HG03575 (cell line): ENCODE measurements around the gene TP73.
"Not testable (repeated sequence)": the region's sequence is repeated elsewhere in the genome, so short reads cannot be mapped to it uniquely, and the experiment has no call there.

Source experiments
- ATAC-seq: cut with Tn5 transposase; IDR thresholded peaks from one replicate; pipeline ENCODE4 v1.9.1; 2021; ENCODE audit not compliant: unreplicated experiment, insufficient number of reproducible peaks, low FRiP score; ENCODE audit errors: extremely low read depth

TP73 gene

DNA sequence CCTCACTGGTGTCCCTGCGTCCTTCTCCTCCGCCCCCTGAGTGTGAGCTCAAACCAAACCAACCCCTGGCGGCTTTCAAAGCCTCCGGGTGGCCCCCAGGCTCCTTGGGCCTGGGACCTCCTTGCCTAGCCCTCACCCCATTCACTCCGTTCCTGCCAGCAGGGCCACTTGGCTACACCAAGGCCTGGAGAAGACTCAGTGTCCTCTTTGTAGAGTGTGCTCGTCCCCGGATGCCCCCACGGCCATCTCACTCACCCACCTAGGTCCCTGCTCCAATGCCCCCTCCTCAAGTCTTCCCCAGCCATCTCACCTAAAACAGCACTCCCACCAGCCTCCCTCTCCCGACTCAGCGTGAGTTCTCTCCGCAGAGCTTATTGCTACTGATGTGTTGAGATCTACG is 92.8 kb downstream of the TP73 start:
- ATAC-seq = no peak

DNA sequence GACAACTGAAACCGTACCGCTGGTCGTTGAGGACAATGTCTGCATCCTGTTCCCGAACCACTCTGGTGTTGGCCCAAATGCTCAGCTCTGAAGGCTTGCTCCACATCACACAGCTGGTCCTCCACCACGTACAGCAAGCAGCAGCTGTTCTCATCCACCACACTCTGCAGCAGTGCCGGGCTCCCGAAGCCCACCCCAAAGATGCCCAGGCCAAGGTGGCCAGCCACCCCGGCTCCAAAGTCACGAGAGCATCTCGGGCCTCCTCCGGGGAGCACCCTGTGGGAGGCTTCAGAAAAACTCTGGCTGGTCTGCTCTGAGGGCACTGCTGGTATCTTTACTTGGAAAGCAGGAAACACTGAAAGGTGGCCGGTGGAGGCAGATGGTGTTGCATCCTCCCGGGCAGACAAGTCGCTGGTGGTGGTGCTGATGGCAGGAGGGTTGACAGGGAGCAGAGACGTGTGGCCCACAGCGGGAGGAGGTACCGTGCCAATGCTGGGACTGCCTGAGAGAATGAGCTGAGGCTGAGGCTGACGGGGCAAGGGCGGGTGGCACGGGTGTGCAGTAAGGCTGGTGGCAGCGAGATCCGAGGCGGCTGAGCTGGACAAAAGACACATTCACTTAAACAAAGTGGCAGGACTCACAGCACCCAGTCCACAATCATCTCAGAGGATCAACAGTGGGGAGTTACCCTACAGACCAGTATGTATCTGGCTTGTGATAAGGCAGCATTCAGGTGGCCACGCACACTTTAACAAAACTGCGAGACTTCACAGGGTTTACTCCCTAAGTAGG is 93.5 kb downstream of the TP73 start:
- no peak for ATAC-seq

DNA sequence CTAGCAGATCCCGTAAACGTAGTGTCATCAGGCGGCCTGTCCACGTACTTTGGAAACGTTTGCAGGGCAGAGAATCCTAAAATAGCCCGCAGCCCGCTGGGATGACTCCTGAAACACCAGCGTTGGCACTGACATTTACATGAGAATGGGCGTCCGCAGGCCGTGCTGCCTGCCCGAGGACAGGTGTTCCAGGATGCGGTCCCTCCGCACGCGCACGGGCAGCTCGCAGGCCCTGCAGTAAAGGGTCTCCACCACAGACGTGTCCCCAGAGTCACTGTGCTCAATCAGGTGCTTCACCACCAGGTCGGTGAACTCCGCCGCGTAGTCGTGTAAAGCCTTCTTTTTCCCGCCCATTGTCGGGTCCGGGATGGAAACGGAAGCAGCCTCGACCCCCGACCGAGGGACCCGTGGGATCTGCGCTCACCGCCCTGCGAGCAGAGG is 94.1 kb downstream of the TP73 start:
- ATAC-seq = no peak

DNA sequence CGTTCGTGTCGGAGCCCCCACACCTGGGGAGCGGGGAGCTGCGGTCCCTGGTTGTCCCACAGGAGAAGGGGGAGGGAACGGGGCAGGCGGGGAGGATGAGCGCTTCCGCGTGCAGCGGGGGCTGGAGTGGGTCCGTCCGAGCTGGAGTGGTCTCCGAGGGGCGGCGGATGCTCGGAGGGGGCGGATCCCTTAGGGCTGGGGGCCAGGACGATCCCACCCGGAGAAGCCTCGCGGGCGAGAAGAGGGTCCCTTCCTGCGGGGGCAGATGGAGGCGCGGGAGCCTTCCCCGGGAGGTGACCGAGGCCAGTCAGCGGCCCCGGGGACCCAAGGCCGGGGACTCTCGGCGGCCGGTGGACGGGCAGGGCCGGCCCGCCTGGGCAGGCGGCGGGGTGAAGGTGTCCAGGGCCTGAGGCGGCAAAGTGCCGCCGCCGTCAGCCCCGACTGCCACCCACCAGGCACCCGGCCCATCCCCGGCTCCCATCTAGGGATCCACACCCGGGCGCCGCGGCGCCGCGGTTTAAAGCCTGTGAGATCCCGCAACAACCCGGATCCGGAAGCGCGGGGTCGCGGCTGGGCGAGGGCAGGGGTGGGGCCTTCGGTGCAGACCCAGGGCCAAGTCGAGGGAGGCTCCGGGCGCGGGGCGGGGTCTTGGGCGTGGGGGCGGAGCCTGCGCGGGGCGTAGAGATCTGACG is 94.7 kb downstream of the TP73 start:
- no peak for ATAC-seq

DNA sequence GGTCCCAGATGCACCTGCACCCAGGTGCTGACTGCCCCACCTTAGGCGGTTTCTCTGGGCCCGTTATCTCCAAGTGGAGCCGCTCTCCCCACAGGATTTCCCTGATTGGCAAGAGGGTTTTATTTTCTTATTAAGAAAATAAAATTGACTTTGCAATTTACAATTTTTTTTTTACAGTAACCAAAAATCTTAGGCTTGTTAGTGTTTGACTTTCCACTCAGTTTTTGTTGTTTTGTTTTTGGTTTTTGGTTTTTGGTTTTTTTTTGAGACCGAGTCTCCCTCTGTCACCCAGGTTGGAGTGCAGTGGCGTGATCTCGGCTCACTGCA is 95.2 kb downstream of the TP73 start:
- no peak for ATAC-seq

DNA sequence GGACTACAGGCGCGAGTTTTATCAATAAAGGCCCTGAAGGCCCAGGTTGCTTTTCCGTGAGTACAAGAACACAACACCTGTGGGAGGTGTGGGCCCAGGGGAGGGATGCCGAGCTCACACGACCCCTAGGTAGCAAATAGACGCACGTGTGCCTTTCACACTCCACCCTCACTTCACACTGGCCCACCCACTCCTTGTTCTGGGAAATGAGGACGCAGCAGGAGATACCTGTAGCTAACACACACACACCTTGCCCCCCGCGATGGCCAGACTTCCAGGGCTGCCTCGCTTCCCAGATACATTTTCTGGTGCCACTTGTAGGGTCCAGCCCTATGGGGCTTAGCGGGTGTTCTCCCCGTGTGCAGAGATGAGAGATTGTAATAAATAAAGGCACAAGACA is 95.6 kb downstream of the TP73 start:
- no peak for ATAC-seq

DNA sequence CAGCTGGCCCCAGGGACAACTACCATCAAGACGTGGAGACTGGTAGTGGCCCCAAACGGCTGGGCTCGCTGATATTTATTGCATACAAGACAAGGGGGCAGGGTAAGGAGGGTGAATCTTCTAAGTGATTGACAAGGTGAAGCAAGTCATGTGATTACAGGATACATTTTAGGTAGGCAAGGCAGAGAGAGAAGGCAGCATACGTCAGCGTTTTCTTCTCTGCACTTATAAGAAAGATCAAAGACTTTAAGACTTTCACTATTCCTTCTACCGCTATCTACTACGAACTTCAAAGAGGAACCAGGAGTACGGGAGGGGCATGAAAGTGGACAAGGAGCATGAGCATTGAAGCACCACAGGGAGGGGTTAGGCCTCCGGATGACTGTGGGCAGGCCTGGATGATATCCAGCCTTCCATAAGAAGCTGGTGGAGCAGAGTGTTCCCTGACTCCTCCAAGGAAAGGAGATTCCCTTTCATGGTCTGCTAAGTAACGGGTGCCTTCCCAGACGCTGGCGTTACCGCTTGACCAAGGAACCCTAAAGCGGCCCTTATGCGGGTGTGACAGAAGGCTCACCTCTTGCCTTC is 96.1 kb downstream of the TP73 start:
- not testable (repeated sequence) for ATAC-seq

DNA sequence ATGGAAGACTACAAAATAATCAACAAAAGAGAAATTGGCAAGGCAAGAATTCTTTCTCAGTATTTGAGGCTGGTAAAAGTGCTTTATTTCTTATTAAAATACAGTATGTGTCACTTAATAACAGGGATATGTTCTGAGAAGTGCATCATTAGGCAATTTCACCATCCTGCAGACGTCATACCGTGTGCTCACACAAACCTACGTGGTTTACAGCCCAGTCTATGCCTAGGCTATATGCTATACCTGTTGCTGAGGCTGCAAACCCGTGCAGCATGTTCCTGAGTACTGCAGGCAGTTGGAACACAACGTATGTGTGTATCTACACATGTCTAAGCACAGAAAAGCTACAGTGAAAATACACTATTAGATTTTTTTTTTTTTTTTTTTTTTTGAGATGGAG is 97.2 kb downstream of the TP73 start:
- ATAC-seq = no peak

DNA sequence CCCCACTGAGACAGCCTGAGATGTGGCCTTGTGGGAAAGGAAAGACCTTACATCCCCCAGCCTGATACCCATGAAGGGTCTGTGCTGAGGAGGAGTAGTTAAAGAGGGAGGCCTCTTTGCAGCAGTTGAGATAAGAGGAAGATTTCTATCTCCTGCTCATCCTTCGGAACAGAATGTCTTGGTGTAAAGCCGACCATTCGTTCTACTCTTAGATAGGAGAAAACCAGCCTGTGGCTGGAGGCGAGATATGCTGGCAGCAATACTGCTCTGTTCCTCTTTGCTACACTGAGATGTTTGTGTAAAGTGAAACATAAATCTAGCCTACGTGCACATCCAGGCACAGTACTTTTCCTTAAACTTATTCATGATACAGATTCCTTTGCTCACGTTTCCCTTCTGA is 98.4 kb downstream of the TP73 start:
- no peak for ATAC-seq

DNA sequence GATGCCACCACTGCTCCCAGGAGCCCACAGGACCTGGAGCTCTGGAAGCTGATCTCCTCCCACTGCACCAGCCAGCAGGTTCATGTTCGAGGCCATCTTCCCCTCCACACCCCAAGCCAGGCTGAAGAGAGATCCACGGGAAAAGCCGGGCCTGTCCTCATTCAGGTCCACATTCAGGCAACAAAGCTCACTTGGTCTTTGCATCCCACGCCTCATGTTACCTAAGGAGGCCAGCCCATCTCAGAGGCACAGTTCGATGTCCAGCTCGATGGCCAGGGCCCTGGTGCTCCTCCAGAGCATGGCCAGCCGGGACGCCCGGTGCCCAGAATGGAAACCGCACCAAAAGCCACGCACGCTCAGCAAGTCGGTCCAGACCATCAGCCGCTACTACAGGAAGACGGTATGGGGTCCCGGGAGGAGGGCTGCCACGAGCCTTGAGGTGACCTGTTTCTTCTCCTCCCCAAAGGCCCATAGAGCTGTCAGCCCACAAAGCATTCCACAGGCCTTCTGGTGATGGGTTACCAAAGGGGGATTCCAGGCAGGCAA is 100.2 kb downstream of the TP73 start, which contains the start of gene CCDC27:
CCDC27 (plus strand) TSS at position 51 of the 546 bp plus-strand sequence; CDS start at position 83, 32 bp downstream.
- no peak for ATAC-seq

DNA sequence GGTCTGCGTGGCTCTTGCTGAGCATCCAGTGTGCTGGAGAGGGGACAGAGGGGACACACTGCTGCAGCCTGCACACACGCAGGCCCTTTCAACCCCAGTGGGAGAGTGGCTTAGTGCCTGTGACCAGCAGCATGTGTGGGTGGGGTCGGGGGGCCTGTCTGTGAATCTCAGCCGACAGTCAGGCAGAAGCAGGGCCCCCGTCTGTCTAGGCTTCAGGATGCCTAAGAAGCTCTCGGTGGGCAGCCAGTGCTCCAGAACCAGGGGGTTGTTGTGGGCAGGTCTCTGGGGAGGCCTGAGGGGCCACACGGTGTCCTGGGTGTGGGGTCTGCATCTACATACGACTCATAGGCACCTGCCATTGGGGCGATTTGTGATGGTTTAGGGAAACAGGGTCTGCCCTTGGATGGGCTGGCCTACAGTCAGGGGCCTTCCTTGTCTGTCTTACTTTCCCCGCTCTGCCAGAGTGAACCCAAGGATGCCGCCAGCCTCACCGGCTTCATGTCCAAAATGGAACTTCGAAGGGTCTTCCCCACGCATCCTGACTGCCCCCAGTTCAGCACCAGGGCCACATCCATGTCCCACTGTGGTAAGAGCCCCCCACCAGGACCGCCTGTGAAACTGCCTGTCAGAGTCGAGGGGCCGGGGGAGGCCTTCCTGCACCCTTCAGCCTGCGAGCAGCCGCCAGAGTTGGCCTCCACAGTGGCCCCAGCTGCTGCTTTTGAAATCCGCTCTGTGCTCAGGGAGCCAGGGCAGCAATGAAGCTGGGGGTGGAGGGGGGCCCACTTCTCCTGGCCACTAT is 101.5 kb downstream of the TP73 start:
- no peak for ATAC-seq

DNA sequence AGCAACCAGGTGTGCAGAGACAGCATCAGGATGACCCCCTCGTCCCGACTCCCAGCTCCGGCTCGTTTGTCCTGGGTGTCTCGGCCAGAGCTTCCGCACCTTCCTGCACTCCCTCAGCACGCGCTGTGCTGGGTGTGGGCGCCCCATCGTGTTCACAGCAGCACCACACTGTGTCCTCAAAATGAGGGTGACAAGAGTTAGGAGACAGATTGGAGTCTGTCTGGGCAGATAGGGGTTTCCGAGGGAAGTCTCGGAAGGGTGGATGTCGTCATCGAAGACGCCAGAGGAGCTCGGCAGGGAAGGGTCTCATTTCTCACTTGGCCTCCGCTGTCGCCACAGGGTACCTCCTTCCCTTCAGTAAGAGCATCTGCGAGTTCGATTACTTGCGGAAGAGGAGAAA is 104.1 kb downstream of the TP73 start:
- ATAC-seq = no peak

DNA sequence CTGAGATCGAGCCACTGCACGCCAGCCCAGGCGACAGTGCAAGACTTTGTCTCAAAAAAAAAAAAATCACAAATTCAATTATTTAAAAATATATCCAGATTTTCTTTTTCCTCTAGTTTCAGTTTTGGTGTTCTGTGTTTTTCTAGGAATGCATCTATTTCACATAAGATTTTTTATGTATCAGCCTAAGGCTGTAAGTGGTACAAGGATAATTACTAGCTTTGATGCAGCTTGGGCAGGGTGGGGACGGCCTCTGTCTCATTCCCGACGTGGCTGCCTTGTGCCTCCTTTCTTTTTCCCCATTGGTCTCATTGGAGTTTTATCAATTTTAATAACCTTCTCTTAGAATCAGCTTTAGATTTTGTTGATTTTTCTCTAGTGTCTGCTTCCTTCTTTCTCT is 106.8 kb downstream of the TP73 start:
- no peak for ATAC-seq

DNA sequence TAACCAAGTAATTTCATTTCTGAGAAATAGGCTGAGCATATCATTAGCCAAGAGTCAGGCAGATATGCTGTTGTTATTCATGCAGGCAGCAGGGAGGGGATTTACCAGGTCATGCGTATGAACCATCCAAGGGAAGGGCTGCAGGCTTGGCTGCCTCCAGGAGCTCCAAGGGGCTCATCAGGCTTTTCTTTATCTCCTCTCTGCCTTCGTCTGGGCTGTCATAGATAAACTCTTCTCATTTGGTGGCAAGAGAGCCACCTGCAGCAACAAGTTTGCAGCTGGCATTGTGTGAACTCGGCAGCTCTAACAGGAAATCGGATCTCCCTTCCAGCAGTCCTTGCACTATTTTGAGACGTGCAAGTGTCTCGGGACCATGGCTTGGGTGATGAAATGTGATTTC is 107.5 kb downstream of the TP73 start:
- no peak for ATAC-seq

DNA sequence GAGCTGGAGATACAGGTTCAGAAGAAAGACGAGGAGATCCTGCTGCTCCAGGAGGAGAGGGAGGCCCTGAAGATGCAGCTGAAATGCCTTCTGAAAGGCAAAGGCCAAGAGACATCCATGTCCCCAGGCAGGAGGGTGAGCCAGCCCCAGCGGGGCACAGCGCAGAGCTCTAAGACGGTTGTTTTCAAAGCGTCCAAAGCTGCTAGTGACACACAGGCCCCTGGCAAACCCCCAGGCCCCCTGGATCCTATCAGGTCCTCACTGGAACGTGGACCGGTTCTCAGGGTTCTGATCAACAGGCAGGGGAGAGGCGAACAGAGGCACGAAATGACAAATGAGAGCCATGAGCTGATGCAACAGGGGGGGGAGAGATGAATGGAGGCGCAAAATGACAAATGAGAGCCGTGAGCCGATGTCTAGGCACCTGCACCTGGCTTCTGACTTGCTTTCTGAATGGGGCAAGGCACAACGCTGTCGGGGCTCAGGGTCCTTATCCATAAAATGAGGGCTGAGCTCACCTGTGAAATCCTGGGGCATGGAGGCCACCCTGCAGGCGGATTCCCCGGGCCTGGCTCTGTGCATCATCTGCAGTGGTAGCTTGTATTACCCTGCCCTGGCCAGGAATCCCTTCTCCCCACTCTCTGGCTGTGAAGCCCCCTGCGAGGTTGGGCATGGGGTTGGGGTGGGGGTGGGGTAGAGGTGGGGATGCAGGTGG is 109.1 kb downstream of the TP73 start:
- no peak for ATAC-seq

DNA sequence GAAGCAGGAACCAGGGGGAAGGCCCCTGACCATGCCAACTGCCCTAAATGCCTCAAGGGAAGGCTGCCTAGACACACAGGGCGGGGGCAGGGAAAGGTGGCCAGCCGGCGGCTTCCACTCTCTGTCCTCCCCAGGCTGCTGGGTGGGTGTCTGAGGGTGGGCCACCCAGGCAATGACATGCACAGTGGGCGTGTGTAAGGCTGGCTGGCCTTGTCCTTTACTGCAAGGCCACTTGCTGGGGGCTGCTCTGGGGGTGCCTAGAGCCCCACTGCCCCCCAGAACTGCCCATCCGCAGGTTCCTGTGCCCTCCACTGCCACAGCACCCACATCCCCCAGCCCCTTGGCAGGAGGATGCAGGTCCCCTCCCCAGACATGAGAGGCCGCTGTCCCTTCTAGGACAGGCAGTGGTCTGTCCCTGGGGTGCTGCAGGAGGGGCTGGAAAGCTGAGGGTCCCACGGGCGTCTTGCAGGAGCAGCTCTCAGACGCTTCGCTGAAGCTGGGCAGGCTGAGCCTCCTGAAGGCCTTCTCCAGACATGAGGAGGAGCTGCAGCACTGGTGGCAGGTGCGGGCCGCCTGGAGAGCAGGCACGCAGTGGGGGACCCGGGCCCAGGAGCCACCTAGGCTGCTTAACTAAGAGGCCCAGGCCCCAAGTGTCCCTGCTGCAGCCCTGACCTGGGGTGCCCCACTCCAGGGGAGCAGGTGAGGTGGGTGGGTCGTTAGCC is 110.0 kb downstream of the TP73 start:
- no peak for ATAC-seq

DNA sequence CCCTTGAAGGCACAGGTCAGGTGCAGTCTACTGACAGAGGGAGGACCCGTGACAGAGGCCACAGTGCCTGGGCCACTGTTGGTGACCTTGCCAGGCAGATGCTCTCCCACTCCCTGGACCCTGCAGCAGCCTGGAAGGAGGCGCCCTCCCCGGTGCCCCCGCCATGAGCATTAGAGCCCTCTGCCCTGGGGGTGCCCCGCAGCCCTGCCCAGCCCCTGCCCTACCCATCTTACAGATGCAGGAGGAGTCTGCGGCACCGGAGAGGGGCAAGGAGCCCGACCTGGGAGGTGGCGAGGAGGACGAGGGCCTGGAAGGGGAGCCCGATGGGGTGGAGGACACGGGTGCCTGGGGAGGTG is 110.5 kb downstream of the TP73 start:
- ATAC-seq = no peak
